GM21390 (cell line): Measurements from ENCODE around the gene PATL1.

Experiments
- ATAC-seq: cut with Tn5 transposase; IDR thresholded peaks from one replicate; pipeline ENCODE4 v1.9.1; 2021; ENCODE audit not compliant: unreplicated experiment

Gene PATL1

GRCh38 chr11:59615637-59616395 is 53.0 kb downstream of the PATL1 start, which contains the start of gene OSBP:
Gene OSBP (minus strand): TSS chr11:59615774. CDS start chr11:59615664, 110 bp downstream.
- peak; percentile 85 for ATAC-seq

- peak; percentile 12 for ATAC-seq
Observed at GRCh38 chr11:59615120-59615636, 53.7 kb downstream of the PATL1 start.

- ATAC-seq: no peak
Observed at GRCh38 chr11:59614277-59615119, 54.3 kb downstream of the PATL1 start.

- ATAC-seq: no peak
Observed at GRCh38 chr11:59611570-59612565, 57.0 kb downstream of the PATL1 start.

GRCh38 chr11:59610289-59610688 is 58.5 kb downstream of the PATL1 start:
- ATAC-seq: no peak

DNA sequence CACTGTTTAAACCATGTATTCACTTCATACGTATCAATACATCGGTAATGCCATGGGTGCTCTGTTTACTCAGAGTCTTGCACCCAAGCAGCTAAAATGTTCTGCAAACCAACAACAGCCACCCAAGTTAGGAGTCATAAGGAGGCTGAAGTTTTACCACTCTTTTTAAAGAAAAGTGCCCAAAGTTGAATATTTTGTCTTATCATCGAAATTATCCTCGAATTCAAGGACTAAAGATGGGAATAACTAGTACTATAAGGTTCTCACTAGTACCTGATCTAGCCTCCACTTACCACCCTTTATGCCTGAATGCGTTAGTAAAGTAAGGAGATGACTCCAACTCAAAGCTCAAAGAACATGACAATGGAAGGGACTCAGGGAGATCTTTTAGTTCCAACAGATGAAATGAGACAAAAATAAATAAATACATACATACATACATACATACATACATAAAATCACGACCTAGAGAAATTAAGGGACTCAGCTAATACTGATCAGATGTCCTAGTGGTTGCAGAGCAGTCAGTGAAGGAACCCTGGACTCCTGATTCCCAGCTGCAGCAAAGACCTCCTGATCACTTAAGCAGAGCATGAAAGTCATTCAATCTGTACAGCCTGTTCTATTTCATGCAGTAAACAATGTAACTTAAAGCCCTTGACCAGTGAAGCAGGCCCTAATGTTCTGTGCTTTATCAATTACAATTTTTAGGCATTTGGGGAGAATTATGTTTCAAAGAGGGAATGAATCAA is 61.0 kb downstream of the PATL1 start:
- no peak for ATAC-seq

- ATAC-seq: no peak
Observed at GRCh38 chr11:59602432-59602831, 66.4 kb downstream of the PATL1 start.

- ATAC-seq: no peak
Observed at GRCh38 chr11:59601788-59602187, 67.0 kb downstream of the PATL1 start.

DNA sequence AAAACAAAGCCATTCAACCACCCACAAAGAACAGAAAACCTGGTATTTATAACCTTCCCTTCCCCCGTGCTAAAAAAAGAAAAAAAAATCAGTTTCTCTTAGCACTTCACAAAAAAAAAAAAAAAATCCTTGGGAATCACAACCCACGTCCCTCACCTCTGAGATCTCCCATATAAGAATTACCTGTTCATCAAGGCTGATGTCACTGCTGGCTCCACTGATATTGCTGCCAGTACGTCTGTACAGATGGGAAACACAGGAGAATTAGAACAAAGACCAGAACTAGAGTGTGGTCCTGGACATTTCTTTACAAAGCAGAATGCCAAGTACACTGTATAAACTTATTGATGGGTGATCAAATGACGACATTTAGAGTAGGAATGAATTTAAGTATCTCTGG is 68.2 kb downstream of the PATL1 start:
- no peak for ATAC-seq

GRCh38 chr11:59600234-59600633 is 68.6 kb downstream of the PATL1 start:
- ATAC-seq: no peak

- no peak for ATAC-seq
Observed at GRCh38 chr11:59598961-59599360, 69.9 kb downstream of the PATL1 start.
